SK-N-SH (cell line): Measurements from ENCODE around the gene CPT1C. TPM values are rescaled to one million over a fixed set of nuclear protein-coding genes. Genes with fewer than 3 reads are reported as not detected.
A peak's percentile ranks its signal among the peaks of the same experiment; 100 is the strongest.

Source experiments
- CTCF ChIA-PET: fragments of 300-600, 350-600 bp; formaldehyde crosslinking; extraction: SDS; loops from one replicate; lab custom pipeline; 2021; lab: Yijun Ruan, JAX
- POLR2A ChIA-PET: fragments of 350-600 bp; sonication (Branson Sonifier 250); formaldehyde crosslinking; extraction: SDS; loops from one replicate; lab custom pipeline; 2020; ENCODE audit warnings: antibody characterized with exemption, inconsistent platforms; lab: Yijun Ruan, JAX
- DNase-seq: peaks from one replicate; pipeline ENCODE4 v3.0.0; 2012
- H2AFZ ChIP-seq: fragments of 200-600 bp; sonication (generic); 2 replicates; pipeline ENCODE4 v1.8.1; 2016; ENCODE audit warnings: antibody characterized with exemption, mild to moderate bottlenecking, low read depth
- H3F3A ChIP-seq: fragments of 200-600 bp; sonication (generic); replicated peaks from 2 replicates; pipeline ENCODE3; 2016; ENCODE audit warnings: antibody characterized with exemption, mild to moderate bottlenecking; ENCODE audit not compliant: insufficient read depth
- H3K27ac ChIP-seq, 2 experiments: fragments of 200-500 bp in 1 of 2; fragments of 200-600 bp in 1 of 2; sonication (Bioruptor generic) in 1 of 2; sonication (generic), shearing (Covaris generic) in 1 of 2; 2 replicates each; pipeline versions ENCODE4 v1.5.1 to v1.6.1; 2014 to 2016; ENCODE audit warnings: low read depth in 2 of 2, inconsistent platforms in 1 of 2, low read length in 1 of 2, mild to moderate bottlenecking in 1 of 2, mixed read lengths in 1 of 2
- H3K27me3 ChIP-seq: fragments of 200-600 bp; sonication (generic), shearing (Covaris generic); 2 replicates; pipeline ENCODE4 v1.6.1; 2016; ENCODE audit warnings: mixed run types; ENCODE audit not compliant: insufficient read depth
- H3K36me3 ChIP-seq, 2 experiments: fragments of 200-500 bp in 1 of 2; fragments of 200-600 bp in 1 of 2; sonication (Bioruptor generic) in 1 of 2; sonication (generic) in 1 of 2; replicated peaks in 1 of 2; 2 replicates each; pipeline versions ENCODE3 to v1.5.1; 2014 to 2016; ENCODE audit warnings: low read length in 1 of 2, mild to moderate bottlenecking in 1 of 2; ENCODE audit not compliant: insufficient read depth in 2 of 2, control insufficient read depth in 1 of 2
- H3K4me1 ChIP-seq, 2 experiments: fragments of 200-500 bp in 1 of 2; fragments of 200-600 bp in 1 of 2; sonication (Bioruptor generic) in 1 of 2; sonication (generic), shearing (Covaris generic) in 1 of 2; 2 replicates each; pipeline versions ENCODE4 v1.5.1 to v1.6.1; 2014 to 2016; ENCODE audit warnings: low read depth in 1 of 2, low read length in 1 of 2, mixed run types in 1 of 2; ENCODE audit not compliant: insufficient read depth in 2 of 2, control insufficient read depth in 1 of 2
- H3K4me2 ChIP-seq: fragments of 200-600 bp; sonication (generic), shearing (Covaris generic); 2 replicates; pipeline ENCODE4 v1.6.1; 2017; ENCODE audit warnings: mixed run types
- H3K4me3 ChIP-seq, 2 experiments: fragments of 200-500 bp in 1 of 2; fragments of 200-600 bp in 1 of 2; sonication (Bioruptor generic) in 1 of 2; sonication (generic), shearing (Covaris generic) in 1 of 2; 2 replicates each; pipeline versions ENCODE4 v1.5.1 to v1.8.1; 2014 to 2016; ENCODE audit warnings: low read depth in 2 of 2, inconsistent platforms in 1 of 2, low read length in 1 of 2, mild to moderate bottlenecking in 1 of 2, mixed read lengths in 1 of 2, moderate library complexity in 1 of 2
- H3K79me2 ChIP-seq: fragments of 200-600 bp; sonication (generic); 2 replicates; pipeline ENCODE4 v1.8.1; 2017; ENCODE audit warnings: mild to moderate bottlenecking; ENCODE audit not compliant: insufficient read depth
- H3K9ac ChIP-seq: fragments of 200-600 bp; sonication (generic); 2 replicates; pipeline ENCODE4 v1.6.1; 2017; ENCODE audit warnings: mixed run types
- H3K9me2 ChIP-seq: fragments of 200-600 bp; sonication (generic); 2 replicates; pipeline ENCODE4 v1.6.1; 2017; ENCODE audit warnings: mixed run types
- H3K9me3 ChIP-seq: fragments of 200-600 bp; sonication (generic); 2 replicates; pipeline ENCODE4 v1.6.1; 2017; ENCODE audit warnings: mixed run types, mild to moderate bottlenecking, moderate library complexity
- H4K20me1 ChIP-seq: fragments of 200-600 bp; sonication (generic); 2 replicates; pipeline ENCODE4 v1.6.1; 2017; ENCODE audit warnings: mild to moderate bottlenecking, mixed run types; ENCODE audit not compliant: insufficient read depth
- EP300 ChIP-seq, 2 experiments: IDR thresholded peaks; 2 replicates each; pipeline versions ENCODE4 v1.4.0 to v1.6.1; 2012; ENCODE audit warnings: borderline replicate concordance in 1 of 2, low read depth in 1 of 2, low read length in 1 of 2
- EZH2phosphoT487 ChIP-seq: fragments of 200-600 bp; sonication (generic); IDR thresholded peaks from 2 replicates; pipeline ENCODE4 v1.6.1; 2017; ENCODE audit warnings: low read depth, mixed run types, mild to moderate bottlenecking, antibody characterized with exemption, moderate library complexity, borderline replicate concordance
- IRF3 ChIP-seq: fragments of 150-350 bp; IDR thresholded peaks from 2 replicates; pipeline ENCODE4 v1.6.1; 2016; ENCODE audit warnings: mild to moderate bottlenecking, low read depth, low read length
- JUND ChIP-seq: IDR thresholded peaks from 2 replicates; pipeline ENCODE4 v1.4.0; 2012
- MEF2A ChIP-seq: IDR thresholded peaks from 2 replicates; pipeline ENCODE4 v1.4.0; 2012; ENCODE audit warnings: low read depth, borderline replicate concordance
- NFIC ChIP-seq: IDR thresholded peaks from 2 replicates; pipeline ENCODE4 v1.4.0; 2012; ENCODE audit warnings: borderline replicate concordance
- POLR2AphosphoS5 ChIP-seq: IDR thresholded peaks from 2 replicates; pipeline ENCODE4 v1.6.1; 2012; ENCODE audit warnings: low read depth, low read length
- RCOR1 ChIP-seq: fragments of 150-350 bp; IDR thresholded peaks from 2 replicates; pipeline ENCODE4 v1.6.1; 2017; ENCODE audit warnings: antibody characterized with exemption, low read length
- REST ChIP-seq: IDR thresholded peaks from 2 replicates; pipeline ENCODE4 v1.6.1; 2012; ENCODE audit warnings: mild to moderate bottlenecking, low read depth, low read length, moderate library complexity
- RFX5 ChIP-seq: IDR thresholded peaks from 2 replicates; pipeline ENCODE4 v1.6.1; 2012; ENCODE audit warnings: mild to moderate bottlenecking, improper control_type of control experiment, low read length
- RXRA ChIP-seq: IDR thresholded peaks from 2 replicates; pipeline ENCODE4 v1.4.0; 2012; ENCODE audit warnings: low read depth, mild to moderate bottlenecking, borderline replicate concordance
- SIN3A ChIP-seq: IDR thresholded peaks from 2 replicates; pipeline ENCODE4 v1.6.1; 2012; ENCODE audit warnings: low read depth, mild to moderate bottlenecking, low read length, moderate library complexity, borderline replicate concordance
- TAF1 ChIP-seq: IDR thresholded peaks from 2 replicates; pipeline ENCODE4 v1.6.1; 2012; ENCODE audit warnings: low read depth, mild to moderate bottlenecking, low read length, moderate library complexity, borderline replicate concordance
- TCF12 ChIP-seq: IDR thresholded peaks from 2 replicates; pipeline ENCODE4 v1.4.0; 2012
- TEAD4 ChIP-seq: IDR thresholded peaks from 2 replicates; pipeline ENCODE4 v1.4.0; 2012; ENCODE audit warnings: mild to moderate bottlenecking, borderline replicate concordance; ENCODE audit not compliant: insufficient read depth
- YY1 ChIP-seq: IDR thresholded peaks from 2 replicates; pipeline ENCODE4 v1.4.0; 2012; ENCODE audit warnings: low read depth, mild to moderate bottlenecking
- ZBTB33 ChIP-seq: IDR thresholded peaks from 2 replicates; pipeline ENCODE4 v1.4.0; 2012; ENCODE audit warnings: low read depth, borderline replicate concordance
- WGBS: methylation state at CpG from one replicate; pipeline ENCODE4 v1.1.6; 2017; ENCODE audit warnings: low lambda C conversion rate; 5-methylcytosine and 5-hydroxymethylcytosine counted together
- polyA plus RNA-seq, 3 experiments: library from polyadenylated mRNA; depleted of rRNA; stranded (reverse); fragments of >200 nt; gene quantifications; 2 replicates each; pipeline ENCODE4 v1.2.3, GENCODE V29; 2012

CPT1C gene
- polyA plus RNA-seq, 1 of the 3 experiments (the other 2 are of a cell fraction): 139 TPM

- peaks cover 0 to 6% of the 10 kb centered on the region in 2 experiments; a peak in 1 of 4 replicates for H3K4me1 ChIP-seq
- no peak overlapping the region for H3K27ac ChIP-seq
- H3K9me3 ChIP-seq: 0 out of 2 replicates have a peak, but pooled peaks cover 7% of the 10 kb centered on the region
- H3K9ac ChIP-seq: no peak overlapping the region
- no peak for TF ChIP-seq EP300 (IDR thresholded peaks at IDR 0.05; ENCODE audit: borderline replicate concordance in 1 of 2, low read depth in 1 of 2, low read length in 1 of 2)
- TF ChIP-seq YY1: no peak
- no peak for TF ChIP-seq POLR2AphosphoS5
- no peak for TF ChIP-seq RCOR1
- TF ChIP-seq SIN3A: no peak
- TF ChIP-seq MEF2A: no peak
- no peak for TF ChIP-seq TEAD4
- no peak for TF ChIP-seq IRF3
- TF ChIP-seq TAF1: no peak
- TF ChIP-seq TCF12: no peak
- TF ChIP-seq RXRA: no peak
- H3K79me2 ChIP-seq: no peaks in the 10 kb centered on the region
- no peaks in the 10 kb centered on the region for H3K36me3 ChIP-seq
- POLR2A ChIA-PET: no interaction called here
- H3K27me3 ChIP-seq: no peaks in the 10 kb centered on the region
- H3F3A ChIP-seq: peaks cover 17% of the 10 kb centered on the region
- 70% methylated on average over 3 of the region's 3 CpGs for WGBS
- no peak overlapping the region for H2AFZ ChIP-seq
- no peaks in the 10 kb centered on the region for H4K20me1 ChIP-seq
- no peak overlapping the region for H3K4me2 ChIP-seq
- no peak overlapping the region for H3K4me3 ChIP-seq
- CTCF ChIA-PET: interaction anchor here (0.5 kb wide), 1 partner anchor 10 kb away, joined by 3 read pairs; no protein-coding TSS in a partner anchor
- H3K9me2 ChIP-seq: no peaks in the 10 kb centered on the region
- no peak for DNase-seq
Measured at GRCh38 chr19:49755956-49756355, 65.0 kb downstream of the CPT1C start.

GRCh38 chr19:49758292-49758691 lies 67.4 kb downstream of the CPT1C start:
- POLR2A ChIA-PET: no interaction called here
- Histone ChIP-seq H3K9ac (no peak overlapping the region; the same call in 1 of the 2 replicates), H4K20me1 (no peaks in the 10 kb centered on the region), H3K9me2 (no peaks in the 10 kb centered on the region), H3K4me3 (no peak overlapping the region), H3K9me3 (0 out of 2 replicates have a peak, but pooled peaks cover 7% of the 10 kb centered on the region), H3F3A (peaks cover 17% of the 10 kb centered on the region), H3K79me2 (no peaks in the 10 kb centered on the region), H3K36me3 (no peaks in the 10 kb centered on the region), H3K27me3 (no peaks in the 10 kb centered on the region), H2AFZ (peak overlapping the region; percentile 89), H3K27ac (peak overlapping the region in 1 of 2 experiments; percentile 13; a peak in 2 of 4 replicates), H3K4me1 (peaks cover 0 to 6% of the 10 kb centered on the region in 2 experiments; a peak in 1 of 4 replicates), H3K4me2 (no peak overlapping the region)
- 17% methylated on average over 6 of the region's 7 CpGs for WGBS
- CTCF ChIA-PET: no interaction called here
- TF ChIP-seq TAF1: no peak
- TF ChIP-seq ZBTB33: no peak
- TF ChIP-seq JUND: no peak
- no peak for TF ChIP-seq EZH2phosphoT487
- no peak for TF ChIP-seq TCF12
- TF ChIP-seq NFIC: no peak
- TF ChIP-seq RFX5: no peak
- TF ChIP-seq REST: no peak
- no peak for TF ChIP-seq RCOR1
- no peak for TF ChIP-seq POLR2AphosphoS5
- DNase-seq: no peak
